SU-DHL-6 (cell line): ENCODE data around the gene AXL.

Experiments used
- H2AFZ ChIP-seq: fragments of 200-600 bp; sonication (generic); 2 replicates; pipeline ENCODE4 v1.6.1; 2014; ENCODE audit warnings: low read depth, mild to moderate bottlenecking, moderate library complexity, mixed read lengths, antibody characterized with exemption, low read length; ENCODE audit not compliant: severe bottlenecking
- H3F3A ChIP-seq: fragments of 200-600 bp; shearing (Covaris generic); 2 replicates; pipeline ENCODE4 v1.6.0; 2016; ENCODE audit warnings: antibody characterized with exemption, mild to moderate bottlenecking; ENCODE audit not compliant: insufficient read depth
- H3K27ac ChIP-seq: fragments of 200-600 bp; sonication (generic); 2 replicates; pipeline ENCODE4 v1.5.1; 2016; ENCODE audit warnings: low read depth, mild to moderate bottlenecking, low read length, moderate library complexity, mixed read lengths
- H3K27me3 ChIP-seq: fragments of 200-600 bp; sonication (generic), shearing (Covaris generic); 2 replicates; pipeline ENCODE4 v1.6.0; 2014; ENCODE audit warnings: mild to moderate bottlenecking, low read length
- H3K36me3 ChIP-seq: fragments of 200-600 bp; sonication (generic); 2 replicates; pipeline ENCODE4 v1.6.1; 2014; ENCODE audit warnings: mild to moderate bottlenecking, low read length, mixed read lengths
- H3K4me2 ChIP-seq: fragments of 300-600, 200-600 bp; shearing (Covaris generic), sonication (generic); 2 replicates; pipeline ENCODE4 v1.6.0; 2014; ENCODE audit warnings: low read length, low read depth, mild to moderate bottlenecking; ENCODE audit not compliant: poor library complexity, severe bottlenecking
- H3K4me3 ChIP-seq: fragments of 200-600 bp; sonication (generic); 2 replicates; pipeline ENCODE4 v1.5.1; 2014; ENCODE audit warnings: antibody characterized with exemption, low read length, mild to moderate bottlenecking, mixed read lengths; ENCODE audit not compliant: insufficient read depth, poor library complexity, severe bottlenecking
- H3K79me2 ChIP-seq: fragments of 200-600 bp; sonication (generic); 2 replicates; pipeline ENCODE4 v1.6.1; 2014; ENCODE audit warnings: mild to moderate bottlenecking, low read length, moderate library complexity; ENCODE audit not compliant: insufficient read depth
- H3K9ac ChIP-seq: fragments of 200-600 bp; sonication (generic); 2 replicates; pipeline ENCODE4 v1.7.0; 2014; ENCODE audit warnings: mild to moderate bottlenecking, low read length
- H3K9me2 ChIP-seq: fragments of 200-600 bp; sonication (generic); replicated peaks from 2 replicates; pipeline ENCODE4 v1.6.1; 2014; ENCODE audit warnings: low read length; ENCODE audit not compliant: insufficient read depth
- H3K9me3 ChIP-seq: fragments of 200-600 bp; sonication (generic); 2 replicates; pipeline ENCODE4 v1.6.1; 2014; ENCODE audit warnings: low read length, mixed read lengths; ENCODE audit not compliant: insufficient read depth
- H4K20me1 ChIP-seq: fragments of 200-600 bp; sonication (generic); 2 replicates; pipeline ENCODE4 v1.6.1; 2014; ENCODE audit warnings: low read depth, mild to moderate bottlenecking, antibody characterized with exemption, low read length, moderate library complexity, mixed read lengths
- EZH2phosphoT487 ChIP-seq: fragments of 200-600 bp; sonication (generic), shearing (Covaris generic); conservative IDR thresholded peaks from 2 replicates; pipeline ENCODE4 v1.6.1; 2018; ENCODE audit warnings: mild to moderate bottlenecking, antibody characterized with exemption, low read length, moderate library complexity, mixed read lengths
- TF ChIP-seq, protein P1 (sequence below): fragments of 200-600 bp; sonication (generic); IDR thresholded peaks from one replicate; pipeline ENCODE4 v1.5.1; 2017; ENCODE audit warnings: antibody characterized with exemption, mild to moderate bottlenecking, low read length, moderate library complexity; ENCODE audit not compliant: insufficient read depth, poor library complexity, severe bottlenecking

Gene AXL

DNA sequence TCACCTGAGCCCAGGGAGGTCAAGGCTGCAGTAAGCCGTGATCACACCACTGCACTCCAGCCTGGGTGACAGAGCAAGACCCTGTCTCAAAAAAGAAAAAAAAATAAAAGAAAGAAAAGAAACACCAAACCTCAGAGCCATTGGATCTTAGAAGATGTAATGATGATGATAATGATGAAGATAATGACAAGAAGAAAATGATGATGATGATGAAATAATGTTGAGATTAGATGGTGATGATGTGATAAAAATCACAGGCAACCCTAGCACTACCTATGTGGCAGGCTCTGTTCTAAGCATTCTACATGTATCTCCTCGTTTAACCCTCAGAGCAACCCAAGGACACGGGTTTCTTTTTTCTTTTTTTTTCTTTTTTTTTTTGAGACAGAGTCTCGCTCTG lies 25.1 kb downstream of the AXL start:
- no peaks in the 10 kb centered on the region for H3F3A ChIP-seq
- no peak overlapping the region for H2AFZ ChIP-seq
- no peak overlapping the region for H3K4me3 ChIP-seq
- no peaks in the 10 kb centered on the region for H3K27me3 ChIP-seq
- no peaks in the 10 kb centered on the region for H3K36me3 ChIP-seq
- no peaks in the 10 kb centered on the region for H3K9me2 ChIP-seq
- H3K9ac ChIP-seq: no peak overlapping the region
- no peaks in the 10 kb centered on the region for H4K20me1 ChIP-seq
- H3K4me2 ChIP-seq: no peak overlapping the region
- TF ChIP-seq, protein P1, sequence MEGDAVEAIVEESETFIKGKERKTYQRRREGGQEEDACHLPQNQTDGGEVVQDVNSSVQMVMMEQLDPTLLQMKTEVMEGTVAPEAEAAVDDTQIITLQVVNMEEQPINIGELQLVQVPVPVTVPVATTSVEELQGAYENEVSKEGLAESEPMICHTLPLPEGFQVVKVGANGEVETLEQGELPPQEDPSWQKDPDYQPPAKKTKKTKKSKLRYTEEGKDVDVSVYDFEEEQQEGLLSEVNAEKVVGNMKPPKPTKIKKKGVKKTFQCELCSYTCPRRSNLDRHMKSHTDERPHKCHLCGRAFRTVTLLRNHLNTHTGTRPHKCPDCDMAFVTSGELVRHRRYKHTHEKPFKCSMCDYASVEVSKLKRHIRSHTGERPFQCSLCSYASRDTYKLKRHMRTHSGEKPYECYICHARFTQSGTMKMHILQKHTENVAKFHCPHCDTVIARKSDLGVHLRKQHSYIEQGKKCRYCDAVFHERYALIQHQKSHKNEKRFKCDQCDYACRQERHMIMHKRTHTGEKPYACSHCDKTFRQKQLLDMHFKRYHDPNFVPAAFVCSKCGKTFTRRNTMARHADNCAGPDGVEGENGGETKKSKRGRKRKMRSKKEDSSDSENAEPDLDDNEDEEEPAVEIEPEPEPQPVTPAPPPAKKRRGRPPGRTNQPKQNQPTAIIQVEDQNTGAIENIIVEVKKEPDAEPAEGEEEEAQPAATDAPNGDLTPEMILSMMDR: no peak
- no peak for TF ChIP-seq EZH2phosphoT487
- H3K9me3 ChIP-seq: no peaks in the 10 kb centered on the region
- no peak overlapping the region for H3K27ac ChIP-seq
- H3K79me2 ChIP-seq: no peaks in the 10 kb centered on the region

- no peak for TF ChIP-seq EZH2phosphoT487
- TF ChIP-seq, protein P1: no peak
- H3K4me2 ChIP-seq: no peak overlapping the region
- no peaks in the 10 kb centered on the region for H3K36me3 ChIP-seq
These were observed 26.8 kb downstream of the AXL start for GRCh38 chr19:41245843-41246242.

GRCh38 chr19:41248895-41249294 lies 29.9 kb downstream of the AXL start:
- H3K27me3 ChIP-seq: no peaks in the 10 kb centered on the region
- no peak for TF ChIP-seq EZH2phosphoT487
- TF ChIP-seq, protein P1: no peak
- no peak overlapping the region for H3K4me3 ChIP-seq
- no peaks in the 10 kb centered on the region for H3K9me2 ChIP-seq
- H3K27ac ChIP-seq: no peak overlapping the region
- no peak overlapping the region for H2AFZ ChIP-seq
- no peaks in the 10 kb centered on the region for H3K36me3 ChIP-seq
- no peak overlapping the region for H3K9ac ChIP-seq
- H3F3A ChIP-seq: no peaks in the 10 kb centered on the region
- no peaks in the 10 kb centered on the region for H3K79me2 ChIP-seq
- H4K20me1 ChIP-seq: no peaks in the 10 kb centered on the region
- H3K9me3 ChIP-seq: no peaks in the 10 kb centered on the region
- no peak overlapping the region for H3K4me2 ChIP-seq

More at GRCh38 chr19:41245843-41246242, 26.8 kb downstream of the AXL start:
- no peaks in the 10 kb centered on the region for H3K9me3 ChIP-seq
- H3K9me2 ChIP-seq: no peaks in the 10 kb centered on the region
- H4K20me1 ChIP-seq: no peaks in the 10 kb centered on the region
- H2AFZ ChIP-seq: no peak overlapping the region
- H3K79me2 ChIP-seq: no peaks in the 10 kb centered on the region
- no peak overlapping the region for H3K4me3 ChIP-seq
- H3F3A ChIP-seq: no peaks in the 10 kb centered on the region
- H3K9ac ChIP-seq: no peak overlapping the region
- no peak overlapping the region for H3K27ac ChIP-seq
- H3K27me3 ChIP-seq: no peaks in the 10 kb centered on the region
